KBM-7 (cell line): Measurements from ENCODE around the gene CPLX3.
A peak's percentile ranks its signal among the peaks of the same experiment; 100 is the strongest.

Experiments used
- DNase-seq: peaks from one replicate; pipeline ENCODE4 v3.0.0-alpha.2; 2015
- in situ Hi-C: fragments of 300-500 bp; cut with MboI; formaldehyde crosslinking; loops from 2 replicates; pipeline ENCODE4 v1.14.3; 2020; ENCODE audit warnings: low sequenced_read_pairs, low pct_unique_long_range_greater_than_20kb, mixed read lengths

The CPLX3 gene

DNA sequence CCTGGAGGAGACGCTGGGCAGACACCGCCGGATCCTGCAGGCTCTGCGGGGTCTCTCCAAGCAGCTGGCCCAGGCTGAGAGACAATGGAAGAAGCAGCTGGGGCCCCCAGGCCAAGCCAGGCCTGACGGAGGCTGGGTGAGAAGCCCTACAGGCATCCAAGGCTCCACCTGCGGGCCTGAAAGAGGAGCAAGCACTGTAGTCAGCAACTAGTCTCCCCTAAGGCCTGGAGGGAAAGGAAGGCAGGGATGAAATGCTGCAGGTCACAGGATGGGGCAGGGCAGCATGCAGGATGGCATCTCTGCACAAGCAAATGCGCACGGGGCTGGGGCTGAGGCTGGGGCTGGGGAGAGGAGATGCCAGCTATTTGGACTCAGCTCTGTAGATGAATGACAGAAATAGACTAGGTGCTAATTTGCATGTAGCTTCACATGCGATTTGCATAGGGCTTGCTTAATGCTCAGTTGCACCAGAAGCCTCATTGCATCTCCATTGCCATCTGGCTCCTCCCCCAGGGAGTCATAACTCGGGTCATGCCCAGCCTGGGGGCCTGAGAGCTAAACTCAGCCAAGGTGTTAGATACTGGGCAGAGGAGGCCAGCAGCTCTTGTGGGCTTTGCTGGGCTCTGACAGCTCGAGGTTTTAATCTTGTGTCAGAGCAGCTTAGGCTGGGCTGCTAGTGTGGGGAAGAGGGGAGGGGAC, 5.2 kb upstream of the CPLX3 start:
- in situ Hi-C loops = loop anchor here (25.0 kb wide), 1 partner anchor 491 kb away; no protein-coding TSS in a partner anchor
- DNase-seq = no peak

GRCh38 chr15:74821790-74822158, 4.7 kb upstream of the CPLX3 start:
- in situ Hi-C loops = loop anchor here (25.0 kb wide), 1 partner anchor 491 kb away; no protein-coding TSS in a partner anchor
- no peak for DNase-seq

DNA sequence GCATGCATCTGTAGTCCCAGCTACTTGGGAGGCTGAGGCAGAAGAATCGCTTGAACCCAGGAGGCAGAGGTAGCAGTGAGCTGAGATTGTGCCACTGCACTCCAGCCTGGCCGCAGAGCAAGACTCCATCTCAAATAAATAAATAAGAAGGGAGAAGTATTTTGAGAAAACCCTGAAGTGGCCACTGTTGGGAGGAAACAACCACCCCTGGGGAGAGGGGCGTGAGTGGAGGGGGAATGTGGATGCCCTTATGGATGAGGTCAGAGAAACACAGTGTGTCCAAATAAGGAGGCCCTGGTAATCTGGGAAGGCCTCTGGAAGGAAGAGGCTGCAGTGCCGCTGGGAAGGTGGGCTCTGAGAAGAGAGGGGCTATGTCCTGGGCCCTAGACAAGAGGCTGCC, 4.2 kb upstream of the CPLX3 start:
- in situ Hi-C loops = loop anchor here (25.0 kb wide), 1 partner anchor 490 kb away; no protein-coding TSS in a partner anchor
- DNase-seq = no peak

- in situ Hi-C loops = loop anchor here (25.0 kb wide), 1 partner anchor 489 kb away; no protein-coding TSS in a partner anchor
Measured at GRCh38 chr15:74823324-74823723, 3.1 kb upstream of the CPLX3 start.

DNA sequence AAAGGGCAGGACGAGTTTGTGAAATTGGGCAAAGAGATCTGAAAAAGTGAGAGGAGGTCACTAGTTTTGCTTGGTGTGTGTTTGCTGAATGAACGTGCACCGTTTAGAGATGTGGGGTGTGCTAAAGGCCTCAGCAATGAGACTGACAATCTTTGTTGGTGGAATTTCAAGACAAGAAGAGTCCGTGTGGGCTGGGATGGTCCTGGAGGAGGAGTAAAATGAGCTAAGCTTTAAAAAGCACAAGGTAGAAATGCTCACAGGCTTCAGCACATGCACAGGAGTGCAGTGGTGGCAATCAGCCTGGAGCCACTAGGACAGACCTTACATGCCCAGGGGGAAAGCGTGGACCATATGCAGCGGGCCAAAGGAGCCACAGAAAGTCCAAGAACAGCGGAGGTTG, 1.5 kb upstream of the CPLX3 start:
- in situ Hi-C loops = loop anchor here (25.0 kb wide), 1 partner anchor 487 kb away; no protein-coding TSS in a partner anchor
- DNase-seq = no peak

More at GRCh38 chr15:74823324-74823723, 3.1 kb upstream of the CPLX3 start:
- no peak for DNase-seq

DNA sequence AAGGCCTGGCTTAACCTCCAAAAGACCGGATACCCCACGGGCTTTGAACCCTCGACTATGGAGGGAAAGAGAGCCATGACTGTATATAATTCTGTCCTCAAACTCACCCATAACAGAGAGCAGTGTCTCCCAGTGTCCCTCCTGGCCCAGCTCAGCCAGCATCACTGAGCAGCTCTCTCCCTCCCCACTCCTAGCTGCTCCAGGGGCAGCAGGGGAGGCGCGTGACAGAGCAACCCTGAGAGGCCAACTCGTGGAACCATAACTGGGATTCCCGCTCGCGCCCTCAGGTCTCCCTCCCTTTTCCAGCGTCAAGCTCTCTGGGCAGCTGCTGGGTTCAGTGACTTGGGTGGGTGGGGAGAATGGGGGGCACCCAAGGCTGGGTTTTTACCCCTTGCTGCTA, 561 bp upstream of the CPLX3 start:
- DNase-seq = no peak
- in situ Hi-C loops = no loop called here

- DNase-seq = no peak
- in situ Hi-C loops = no loop called here
Measured at GRCh38 chr15:74826921-74827320, 494 bp downstream of the CPLX3 start.

GRCh38 chr15:74827614-74828013, 1.2 kb downstream of the CPLX3 start:
- in situ Hi-C loops = no loop called here
- no peak for DNase-seq

GRCh38 chr15:74828835-74829234, 2.4 kb downstream of the CPLX3 start:
- in situ Hi-C loops = no loop called here
- no peak for DNase-seq

DNA sequence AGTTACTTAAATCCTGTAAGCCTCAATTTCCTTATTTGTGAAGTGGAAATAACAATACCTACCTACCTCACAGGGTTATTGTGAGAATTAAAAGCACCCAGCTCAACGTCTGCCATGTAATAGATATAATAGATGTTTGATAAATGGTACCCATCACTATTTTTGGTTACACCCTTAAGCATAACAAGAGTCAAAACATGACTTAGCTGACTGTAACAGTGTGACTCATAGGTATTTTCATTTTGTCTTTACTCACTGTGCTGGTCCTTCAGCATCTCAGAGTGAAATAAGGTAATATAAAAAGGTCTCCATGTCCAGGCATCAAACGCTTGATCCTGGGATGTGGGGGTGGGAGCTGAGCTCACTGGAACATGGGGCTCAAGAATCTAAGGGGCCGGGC, 3.1 kb downstream of the CPLX3 start:
- in situ Hi-C loops = no loop called here

GRCh38 chr15:74829991-74830390, 3.6 kb downstream of the CPLX3 start:
- in situ Hi-C loops = no loop called here
- no peak for DNase-seq

More for the DNA sequence above, 3.1 kb downstream of the CPLX3 start:
- DNase-seq = no peak

DNA sequence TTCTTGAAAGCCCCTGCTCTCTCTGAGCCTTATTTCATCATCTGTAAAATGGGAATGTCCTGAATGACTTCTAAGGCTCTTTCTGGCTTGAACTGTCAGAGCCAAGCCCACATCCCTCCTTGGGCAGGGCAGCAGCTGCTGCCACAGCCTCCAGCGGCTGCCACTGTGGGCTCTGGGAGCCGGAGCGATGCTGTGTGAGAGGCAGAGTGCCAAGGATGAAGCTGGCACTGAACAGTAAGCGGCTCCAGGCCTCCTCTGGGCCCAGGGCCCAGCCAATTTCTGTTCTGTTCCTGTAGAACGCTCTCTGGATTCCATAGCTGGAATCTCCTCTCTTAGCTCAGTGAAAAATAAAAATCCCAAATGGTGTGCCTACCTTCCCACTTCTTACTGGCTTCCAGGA, 4.4 kb downstream of the CPLX3 start:
- no peak for DNase-seq
- in situ Hi-C loops = no loop called here

GRCh38 chr15:74831813-74832495, 5.5 kb downstream of the CPLX3 start:
- in situ Hi-C loops = no loop called here
- DNase-seq = no peak

DNA sequence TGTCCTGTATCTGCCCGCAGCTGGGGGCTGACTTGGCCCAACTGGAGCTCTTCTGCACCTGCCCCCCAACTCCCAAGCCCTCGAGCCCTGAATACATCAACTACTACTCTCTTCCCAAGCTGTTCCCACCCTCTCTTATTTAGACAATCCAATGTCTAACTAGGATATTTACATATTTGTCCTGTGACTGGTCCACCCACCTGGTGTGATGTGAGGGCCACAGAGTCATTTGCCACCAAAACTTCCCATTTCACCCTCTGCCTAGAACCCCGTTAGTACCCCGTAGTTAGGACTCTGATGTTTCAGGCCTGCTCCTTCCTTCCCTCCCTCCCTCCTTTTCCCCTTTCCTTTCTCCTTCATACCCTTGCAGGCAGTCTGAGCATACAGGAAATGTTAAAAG, 6.4 kb downstream of the CPLX3 start:
- in situ Hi-C loops = no loop called here
- DNase-seq = no peak

GRCh38 chr15:74833376-74834107, 7.1 kb downstream of the CPLX3 start:
- in situ Hi-C loops = no loop called here

DNA sequence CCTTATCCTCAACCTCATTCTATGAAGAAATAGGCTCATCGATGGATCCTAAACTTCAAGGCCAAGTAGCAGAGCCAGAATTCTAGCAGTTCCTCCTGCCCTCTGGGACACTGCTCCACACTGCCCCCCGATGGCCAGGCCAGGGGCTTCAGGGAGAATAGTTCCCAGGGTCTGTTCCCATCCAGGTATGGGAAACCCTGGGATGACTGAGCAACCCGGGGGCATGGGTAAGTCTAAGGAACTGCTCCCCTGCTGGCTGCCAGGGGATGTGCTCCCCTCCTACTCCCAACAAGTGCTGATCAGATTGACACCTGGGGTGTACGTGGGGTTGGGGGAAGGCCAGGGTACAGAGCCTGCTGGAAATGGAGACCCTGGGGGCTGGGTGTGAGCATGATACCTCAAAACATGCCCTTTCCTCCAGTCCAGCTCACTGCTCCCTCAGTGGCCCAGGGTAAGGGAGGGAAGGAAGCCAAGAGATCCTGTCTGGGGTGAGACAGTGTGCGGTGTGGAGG, 8.9 kb downstream of the CPLX3 start:
- DNase-seq = peak; percentile 79
- in situ Hi-C loops = no loop called here

More at GRCh38 chr15:74833376-74834107, 7.1 kb downstream of the CPLX3 start:
- DNase-seq = peak; percentile 52

GRCh38 chr15:74836846-74837245, 10.4 kb downstream of the CPLX3 start:
- no peak for DNase-seq
- in situ Hi-C loops = no loop called here

GRCh38 chr15:74837482-74838136, 11.2 kb downstream of the CPLX3 start:
- in situ Hi-C loops = no loop called here
- no peak for DNase-seq

DNA sequence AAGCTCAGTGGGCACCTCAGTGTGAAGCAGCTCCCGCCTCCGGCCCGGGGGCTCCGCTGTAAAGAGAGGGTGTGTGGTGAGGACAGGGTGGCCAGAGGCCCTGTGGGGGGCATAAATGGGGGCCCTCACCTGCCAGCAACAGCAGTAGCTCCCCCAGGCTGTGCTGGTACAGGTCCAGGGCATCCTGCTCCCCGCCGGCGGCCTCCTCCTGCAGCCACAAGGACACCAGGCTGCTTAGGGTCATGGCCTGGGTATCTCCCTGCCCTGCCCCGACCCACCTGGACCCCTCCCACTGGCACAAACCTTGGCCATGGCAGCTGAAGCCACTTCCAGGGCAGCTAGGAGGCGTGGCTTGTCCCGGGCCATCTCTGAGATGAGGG, 11.7 kb downstream of the CPLX3 start:
- in situ Hi-C loops = no loop called here
- no peak for DNase-seq
